22Rv1 (cell line): ENCODE results near the gene COL5A1.

Source experiments
- CTCF ChIP-seq: fragments of 450-650 bp; IDR thresholded peaks from 2 replicates; pipeline ENCODE4 v1.5.1; 2017; ENCODE audit warnings: mild to moderate bottlenecking
- ZFX ChIP-seq: fragments of 450-650 bp; IDR thresholded peaks from 2 replicates; pipeline ENCODE4 v1.6.1; 2017; ENCODE audit warnings: antibody characterized with exemption, borderline replicate concordance

GRCh38 chr9:134724202-134724911 lies 82.8 kb downstream of the COL5A1 start:
- TF ChIP-seq CTCF = no peak
- TF ChIP-seq ZFX = no peak
